Naive thymus-derived CD4-positive, alpha-beta T cell (primary cell): Measurements from ENCODE around the gene SPACA7. TPM values are rescaled to one million over a fixed set of nuclear protein-coding genes. Genes with fewer than 3 reads are reported as not detected.

ENCODE experiments used
- ATAC-seq: fragments of 150-1000 bp; cut with Tn5 transposase; 2 replicates; pipeline ENCODE4 v1.10.0; 2021; ENCODE audit warnings: mild to moderate bottlenecking, moderate library complexity
- CTCF ChIA-PET: fragments of 350-600 bp; sonication (Branson Sonifier 250); formaldehyde crosslinking; loops from one replicate; lab custom pipeline; 2021; ENCODE audit warnings: antibody characterized with exemption; lab: Charles Lee
- POLR2A ChIA-PET: fragments of 350-600 bp; sonication (Branson Sonifier 250); formaldehyde crosslinking; loops from one replicate; lab custom pipeline; 2021; ENCODE audit warnings: antibody characterized with exemption, inconsistent platforms; lab: Charles Lee
- DNase-seq, 9 donors: peaks; one replicate each; pipeline versions ENCODE4 v3.0.0 to v3.0.0-alpha.2; 2020 to 2022; ENCODE audit warnings: mixed read lengths in 1 of 9
- H3K27ac ChIP-seq: one replicate; pipeline ENCODE4 v1.7.0; 2013; ENCODE audit warnings: mild to moderate bottlenecking, low read depth, low read length, moderate library complexity
- H3K27me3 ChIP-seq, 2 donors: one replicate each; pipeline ENCODE4 v1.7.0; 2013; ENCODE audit warnings: low read length in 2 of 2, mild to moderate bottlenecking in 2 of 2, moderate library complexity in 2 of 2; ENCODE audit not compliant: control insufficient read depth in 2 of 2, insufficient read depth in 2 of 2
- H3K36me3 ChIP-seq, 3 experiments: 1 replicate in 2 of 3; 2 replicates in 1 of 3; pipeline ENCODE4 v1.7.0; 2013; ENCODE audit warnings: low read length in 3 of 3, mild to moderate bottlenecking in 3 of 3, moderate library complexity in 1 of 3; ENCODE audit not compliant: insufficient read depth in 3 of 3, control insufficient read depth in 2 of 3
- H3K4me1 ChIP-seq, 2 donors: one replicate each; pipeline ENCODE4 v1.7.0; 2013; ENCODE audit warnings: low read length in 2 of 2, mild to moderate bottlenecking in 2 of 2, moderate library complexity in 1 of 2; ENCODE audit not compliant: control insufficient read depth in 2 of 2, insufficient read depth in 2 of 2
- H3K4me3 ChIP-seq: 2 replicates; pipeline ENCODE4 v1.7.0; 2013; ENCODE audit warnings: mild to moderate bottlenecking, low read length
- H3K9me3 ChIP-seq, 3 experiments: 1 replicate in 2 of 3; 2 replicates in 1 of 3; pipeline ENCODE4 v1.7.0; 2013; ENCODE audit warnings: low read length in 3 of 3; ENCODE audit not compliant: control insufficient read depth in 2 of 3
- H3K27ac Mint-ChIP-seq, 9 donors: one replicate each; pipeline ENCODE4 v1.8.0; 2020 to 2022; ENCODE audit warnings: mixed read lengths in 9 of 9, mild to moderate bottlenecking in 8 of 9, moderate library complexity in 5 of 9, inconsistent platforms in 2 of 9
- H3K27me3 Mint-ChIP-seq, 5 donors: one replicate each; pipeline ENCODE4 v1.8.0; 2021 to 2022; ENCODE audit warnings: mixed read lengths in 5 of 5, mild to moderate bottlenecking in 1 of 5
- H3K36me3 Mint-ChIP-seq, 5 donors: one replicate each; pipeline ENCODE4 v1.8.0; 2020 to 2022; ENCODE audit warnings: mixed read lengths in 5 of 5, mild to moderate bottlenecking in 3 of 5, inconsistent platforms in 1 of 5
- H3K4me1 Mint-ChIP-seq, 7 donors: one replicate each; pipeline ENCODE4 v1.8.0; 2020 to 2022; ENCODE audit warnings: mixed read lengths in 7 of 7, mild to moderate bottlenecking in 3 of 7, inconsistent platforms in 1 of 7
- H3K4me3 Mint-ChIP-seq, 10 donors: one replicate each; pipeline ENCODE4 v1.8.0; 2020 to 2022; ENCODE audit warnings: mild to moderate bottlenecking in 10 of 10, mixed read lengths in 10 of 10, moderate library complexity in 6 of 10, inconsistent platforms in 2 of 10
- H3K9me3 Mint-ChIP-seq, 11 donors: one replicate each; pipeline ENCODE4 v1.8.0; 2020 to 2022; ENCODE audit warnings: mixed read lengths in 11 of 11, mild to moderate bottlenecking in 4 of 11, inconsistent platforms in 1 of 11, moderate library complexity in 1 of 11
- intact Hi-C, 2 donors: fragments of 100-400 bp; cut with micrococcal nuclease; formaldehyde crosslinking; loops; one replicate each; pipeline ENCODE4 v1.15.1; 2023
- polyA plus RNA-seq, 2 donors: library from polyadenylated mRNA; unstranded; fragments of 300-500 nt; fragmentation: Illumina TruSeq; gene quantifications; one replicate each; pipeline ENCODE4 v1.2.3, GENCODE V29; 2021
- total RNA-seq, 6 experiments: library from RNA in 5 of 6; stranded (reverse) in 5 of 6; gene quantifications; 1 replicate in 5 of 6; 2 replicates in 1 of 6; pipeline ENCODE4 v1.2.3 and lab custom pipeline; 2021 to 2026

The SPACA7 gene
- total and polyA plus RNA-seq, 7 experiments from 2014 or later, result not detected

- Histone ChIP-seq H3K36me3 (no peaks in the 10 kb centered on the region), H3K27ac (no peak overlapping the region), H3K9me3 (no peaks in the 10 kb centered on the region), H3K4me3 (no peak overlapping the region), H3K4me1 (no peaks in the 10 kb centered on the region), H3K27me3 (no peaks in the 10 kb centered on the region)
- no peak for ATAC-seq
- DNase-seq, result no peak
- no peak overlapping the region for H3K27ac Mint-ChIP-seq
- ChIA-PET POLR2A (no interaction called here), CTCF (no interaction called here)
- H3K9me3 Mint-ChIP-seq, result peaks cover 0 to 9% (median 0%) of the 10 kb centered on the region in 11 donors
- intact Hi-C loops, result no loop called here
- peaks cover 0 to 9% (median 0%) of the 10 kb centered on the region in 7 donors for H3K4me1 Mint-ChIP-seq
- peaks cover 32 to 85% (median 51%) of the 10 kb centered on the region in 5 donors for H3K27me3 Mint-ChIP-seq
- H3K36me3 Mint-ChIP-seq, result no peaks in the 10 kb centered on the region
- H3K4me3 Mint-ChIP-seq, result no peak overlapping the region
These were observed 27.4 kb upstream of the SPACA7 start for GRCh38 chr13:112348642-112349345.

- DNase-seq (no peak), ATAC-seq (no peak)
- Mint-ChIP-seq H3K36me3 (no peaks in the 10 kb centered on the region), H3K9me3 (peaks cover 0 to 9% (median 0%) of the 10 kb centered on the region in 11 donors), H3K27ac (no peak overlapping the region), H3K4me3 (no peak overlapping the region), H3K27me3 (peaks cover 32 to 76% (median 42%) of the 10 kb centered on the region in 5 donors), H3K4me1 (peaks cover 0 to 9% (median 0%) of the 10 kb centered on the region in 7 donors)
- Histone ChIP-seq H3K9me3 (no peaks in the 10 kb centered on the region), H3K36me3 (no peaks in the 10 kb centered on the region), H3K4me3 (no peak overlapping the region), H3K4me1 (no peaks in the 10 kb centered on the region), H3K27ac (no peak overlapping the region), H3K27me3 (no peaks in the 10 kb centered on the region)
- CTCF ChIA-PET, result no interaction called here
- intact Hi-C loops, result no loop called here
- POLR2A ChIA-PET, result no interaction called here
These were observed 26.5 kb upstream of the SPACA7 start for GRCh38 chr13:112349681-112350080.

GRCh38 chr13:112350300-112350699 is 25.9 kb upstream of the SPACA7 start:
- Mint-ChIP-seq H3K27me3 (peaks cover 31 to 70% (median 38%) of the 10 kb centered on the region in 5 donors), H3K27ac (no peak overlapping the region), H3K9me3 (peaks cover 0 to 9% (median 0%) of the 10 kb centered on the region in 11 donors), H3K4me3 (no peak overlapping the region), H3K4me1 (peaks cover 0 to 9% (median 0%) of the 10 kb centered on the region in 7 donors), H3K36me3 (no peaks in the 10 kb centered on the region)
- no peaks in the 10 kb centered on the region for H3K27me3 ChIP-seq
- ChIA-PET CTCF (no interaction called here), POLR2A (no interaction called here)
- ATAC-seq, result no peak
- H3K4me3 ChIP-seq, result no peak overlapping the region
- no peak overlapping the region for H3K27ac ChIP-seq
- DNase-seq, result no peak
- no peaks in the 10 kb centered on the region for H3K36me3 ChIP-seq
- H3K4me1 ChIP-seq, result no peaks in the 10 kb centered on the region
- no peaks in the 10 kb centered on the region for H3K9me3 ChIP-seq
- intact Hi-C loops, result no loop called here

GRCh38 chr13:112351825-112352224 is 24.3 kb upstream of the SPACA7 start:
- CTCF ChIA-PET, result no interaction called here

GRCh38 chr13:112353856-112354255 is 22.3 kb upstream of the SPACA7 start:
- no peak overlapping the region for H3K27ac Mint-ChIP-seq
- no peaks in the 10 kb centered on the region for H3K4me1 Mint-ChIP-seq
- H3K36me3 ChIP-seq, result no peaks in the 10 kb centered on the region
- no peak overlapping the region for H3K4me3 ChIP-seq
- H3K27me3 Mint-ChIP-seq, result peaks cover 0 to 36% (median 12%) of the 10 kb centered on the region in 5 donors
- no peak overlapping the region for H3K4me3 Mint-ChIP-seq
- no peaks in the 10 kb centered on the region for H3K36me3 Mint-ChIP-seq
- ChIA-PET CTCF (no interaction called here), POLR2A (no interaction called here)
- H3K27ac ChIP-seq, result no peak overlapping the region
- H3K9me3 ChIP-seq, result no peaks in the 10 kb centered on the region
- DNase-seq (no peak), ATAC-seq (no peak)
- intact Hi-C loops, result no loop called here
- H3K9me3 Mint-ChIP-seq, result peaks cover 0 to 20% (median 2%) of the 10 kb centered on the region in 11 donors
- no peaks in the 10 kb centered on the region for H3K27me3 ChIP-seq
- no peaks in the 10 kb centered on the region for H3K4me1 ChIP-seq

More at GRCh38 chr13:112351825-112352224, 24.3 kb upstream of the SPACA7 start:
- Histone ChIP-seq H3K4me1 (no peaks in the 10 kb centered on the region), H3K9me3 (no peaks in the 10 kb centered on the region), H3K36me3 (no peaks in the 10 kb centered on the region), H3K27ac (no peak overlapping the region), H3K27me3 (no peaks in the 10 kb centered on the region), H3K4me3 (no peak overlapping the region)
- peaks cover 16 to 55% (median 27%) of the 10 kb centered on the region in 5 donors for H3K27me3 Mint-ChIP-seq
- H3K36me3 Mint-ChIP-seq, result no peaks in the 10 kb centered on the region
- POLR2A ChIA-PET, result no interaction called here
- H3K9me3 Mint-ChIP-seq, result peaks cover 0 to 9% (median 0%) of the 10 kb centered on the region in 11 donors
- H3K4me1 Mint-ChIP-seq, result peaks cover 0 to 2% (median 0%) of the 10 kb centered on the region in 7 donors
- H3K27ac Mint-ChIP-seq, result no peak overlapping the region
- no peak overlapping the region for H3K4me3 Mint-ChIP-seq
- no peak for DNase-seq
- ATAC-seq, result no peak
- intact Hi-C loops, result no loop called here

GRCh38 chr13:112354330-112355273 is 21.6 kb upstream of the SPACA7 start:
- ChIA-PET POLR2A (no interaction called here), CTCF (no interaction called here)
- peaks cover 0 to 20% (median 2%) of the 10 kb centered on the region in 11 donors for H3K9me3 Mint-ChIP-seq
- peaks cover 0 to 33% (median 9%) of the 10 kb centered on the region in 5 donors for H3K27me3 Mint-ChIP-seq
- Histone ChIP-seq H3K27ac (no peak overlapping the region), H3K36me3 (no peaks in the 10 kb centered on the region), H3K9me3 (no peaks in the 10 kb centered on the region), H3K4me1 (no peaks in the 10 kb centered on the region), H3K4me3 (no peak overlapping the region), H3K27me3 (no peaks in the 10 kb centered on the region)
- H3K4me1 Mint-ChIP-seq, result no peaks in the 10 kb centered on the region
- intact Hi-C loops, result no loop called here
- ATAC-seq (no peak), DNase-seq (no peak)
- H3K36me3 Mint-ChIP-seq, result no peaks in the 10 kb centered on the region
- H3K27ac Mint-ChIP-seq, result no peak overlapping the region
- no peak overlapping the region for H3K4me3 Mint-ChIP-seq
